Measurements from ENCODE around the gene STX19. TPM values are rescaled to one million over a fixed set of nuclear protein-coding genes. Genes with fewer than 3 reads are reported as not detected.

The STX19 gene
- total and polyA plus RNA-seq, 2 donors, result 0.42 to 2.6 TPM

- Histone ChIP-seq H3K27me3 (ENCODE audit: control insufficient read depth in 2 of 2, insufficient read depth in 1 of 2, low read length in 1 of 2) (no peaks in the 10 kb centered on the region), H3K27ac (ENCODE audit: low read depth in 1 of 2, low read length in 1 of 2) (no peak overlapping the region), H3K4me1 (ENCODE audit: control insufficient read depth in 2 of 2, insufficient read depth in 2 of 2, low read length in 2 of 2) (no peaks in the 10 kb centered on the region), H3K4me3 (ENCODE audit: low read length in 2 of 2) (no peak overlapping the region), H3K9me3 (ENCODE audit: control insufficient read depth in 2 of 2, insufficient read depth in 1 of 2, low read length in 1 of 2) (no peaks in the 10 kb centered on the region), H3K36me3 (ENCODE audit: control insufficient read depth in 2 of 2, insufficient read depth in 2 of 2, low read length in 1 of 2) (no peaks in the 10 kb centered on the region)
- no peak for DNase-seq (ENCODE audit: low read depth in 6 of 9, low spot score in 9 of 9)
- 98% methylated on average over 2 of the region's 2 CpGs for WGBS
Observed at GRCh38 chr3:94009608-94010007, 18.8 kb downstream of the STX19 start.

- no peak for DNase-seq (ENCODE audit: low read depth in 6 of 9, low spot score in 9 of 9)
- Histone ChIP-seq H3K36me3 (ENCODE audit: control insufficient read depth in 2 of 2, insufficient read depth in 2 of 2, low read length in 1 of 2) (no peaks in the 10 kb centered on the region), H3K27ac (ENCODE audit: low read depth in 1 of 2, low read length in 1 of 2) (no peak overlapping the region), H3K4me3 (ENCODE audit: low read length in 2 of 2) (no peak overlapping the region), H3K4me1 (ENCODE audit: control insufficient read depth in 2 of 2, insufficient read depth in 2 of 2, low read length in 2 of 2) (no peaks in the 10 kb centered on the region), H3K9me3 (ENCODE audit: control insufficient read depth in 2 of 2, insufficient read depth in 1 of 2, low read length in 1 of 2) (no peaks in the 10 kb centered on the region), H3K27me3 (ENCODE audit: control insufficient read depth in 2 of 2, insufficient read depth in 1 of 2, low read length in 1 of 2) (no peaks in the 10 kb centered on the region)
- over 99% methylated on average over 2 of the region's 2 CpGs for WGBS
Observed at GRCh38 chr3:94008253-94008652, 20.1 kb downstream of the STX19 start.

- peak in 7 of 9 donors; percentile 24 to 67 (median 32) for DNase-seq (ENCODE audit: low read depth in 6 of 9, low spot score in 9 of 9)
Observed at GRCh38 chr3:94004301-94004910, 24.0 kb downstream of the STX19 start.

GRCh38 chr3:94001827-94002495 is 26.4 kb downstream of the STX19 start:
- Histone ChIP-seq H3K4me1 (ENCODE audit: control insufficient read depth in 2 of 2, insufficient read depth in 2 of 2, low read length in 2 of 2) (no peaks in the 10 kb centered on the region), H3K36me3 (ENCODE audit: control insufficient read depth in 2 of 2, insufficient read depth in 2 of 2, low read length in 1 of 2) (no peaks in the 10 kb centered on the region), H3K27me3 (ENCODE audit: control insufficient read depth in 2 of 2, insufficient read depth in 1 of 2, low read length in 1 of 2) (no peaks in the 10 kb centered on the region), H3K4me3 (ENCODE audit: low read length in 2 of 2) (no peak overlapping the region), H3K9me3 (ENCODE audit: control insufficient read depth in 2 of 2, insufficient read depth in 1 of 2, low read length in 1 of 2) (no peaks in the 10 kb centered on the region), H3K27ac (ENCODE audit: low read depth in 1 of 2, low read length in 1 of 2) (no peak overlapping the region)
- DNase-seq (ENCODE audit: low read depth in 6 of 9, low spot score in 9 of 9), result no peak
- WGBS, result 91% methylated on average over 3 of the region's 3 CpGs

More at GRCh38 chr3:94004301-94004910, 24.0 kb downstream of the STX19 start:
- Histone ChIP-seq H3K36me3 (ENCODE audit: control insufficient read depth in 2 of 2, insufficient read depth in 2 of 2, low read length in 1 of 2) (no peaks in the 10 kb centered on the region), H3K27me3 (ENCODE audit: control insufficient read depth in 2 of 2, insufficient read depth in 1 of 2, low read length in 1 of 2) (no peaks in the 10 kb centered on the region), H3K4me3 (ENCODE audit: low read length in 2 of 2) (no peak overlapping the region), H3K9me3 (ENCODE audit: control insufficient read depth in 2 of 2, insufficient read depth in 1 of 2, low read length in 1 of 2) (no peaks in the 10 kb centered on the region), H3K27ac (ENCODE audit: low read depth in 1 of 2, low read length in 1 of 2) (no peak overlapping the region), H3K4me1 (ENCODE audit: control insufficient read depth in 2 of 2, insufficient read depth in 2 of 2, low read length in 2 of 2) (no peaks in the 10 kb centered on the region)
- WGBS, result 12% methylated on average over 4 of the region's 4 CpGs

GRCh38 chr3:94001191-94001590 is 27.2 kb downstream of the STX19 start:
- Histone ChIP-seq H3K4me1 (ENCODE audit: control insufficient read depth in 2 of 2, insufficient read depth in 2 of 2, low read length in 2 of 2) (no peaks in the 10 kb centered on the region), H3K4me3 (ENCODE audit: low read length in 2 of 2) (no peak overlapping the region), H3K9me3 (ENCODE audit: control insufficient read depth in 2 of 2, insufficient read depth in 1 of 2, low read length in 1 of 2) (no peaks in the 10 kb centered on the region), H3K36me3 (ENCODE audit: control insufficient read depth in 2 of 2, insufficient read depth in 2 of 2, low read length in 1 of 2) (no peaks in the 10 kb centered on the region), H3K27me3 (ENCODE audit: control insufficient read depth in 2 of 2, insufficient read depth in 1 of 2, low read length in 1 of 2) (no peaks in the 10 kb centered on the region), H3K27ac (ENCODE audit: low read depth in 1 of 2, low read length in 1 of 2) (no peak overlapping the region)
- WGBS, result 92% methylated on average over 1 of the region's 1 CpG
- DNase-seq (ENCODE audit: low read depth in 6 of 9, low spot score in 9 of 9), result no peak

- H3K4me3 ChIP-seq (ENCODE audit: low read length in 2 of 2), result no peak overlapping the region
- H3K4me1 ChIP-seq (ENCODE audit: control insufficient read depth in 2 of 2, insufficient read depth in 2 of 2, low read length in 2 of 2), result no peaks in the 10 kb centered on the region
- H3K27me3 ChIP-seq (ENCODE audit: control insufficient read depth in 2 of 2, insufficient read depth in 1 of 2, low read length in 1 of 2), result no peaks in the 10 kb centered on the region
- no peaks in the 10 kb centered on the region for H3K9me3 ChIP-seq (ENCODE audit: control insufficient read depth in 2 of 2, insufficient read depth in 1 of 2, low read length in 1 of 2)
- DNase-seq (ENCODE audit: low read depth in 6 of 9, low spot score in 9 of 9), result no peak
- H3K36me3 ChIP-seq (ENCODE audit: control insufficient read depth in 2 of 2, insufficient read depth in 2 of 2, low read length in 1 of 2), result no peaks in the 10 kb centered on the region
- no peak overlapping the region for H3K27ac ChIP-seq (ENCODE audit: low read depth in 1 of 2, low read length in 1 of 2)
- 97% methylated on average over 3 of the region's 3 CpGs for WGBS
Observed at GRCh38 chr3:93994056-93994455, 34.3 kb downstream of the STX19 start.

GRCh38 chr3:93992207-93992606 is 36.2 kb downstream of the STX19 start:
- H3K27me3 ChIP-seq (ENCODE audit: control insufficient read depth in 2 of 2, insufficient read depth in 1 of 2, low read length in 1 of 2), result no peaks in the 10 kb centered on the region
- no peak overlapping the region for H3K27ac ChIP-seq (ENCODE audit: low read depth in 1 of 2, low read length in 1 of 2)
- H3K4me1 ChIP-seq (ENCODE audit: control insufficient read depth in 2 of 2, insufficient read depth in 2 of 2, low read length in 2 of 2), result no peaks in the 10 kb centered on the region
- no peaks in the 10 kb centered on the region for H3K36me3 ChIP-seq (ENCODE audit: control insufficient read depth in 2 of 2, insufficient read depth in 2 of 2, low read length in 1 of 2)
- no peak overlapping the region for H3K4me3 ChIP-seq (ENCODE audit: low read length in 2 of 2)
- 95% methylated on average over 3 of the region's 3 CpGs for WGBS
- no peaks in the 10 kb centered on the region for H3K9me3 ChIP-seq (ENCODE audit: control insufficient read depth in 2 of 2, insufficient read depth in 1 of 2, low read length in 1 of 2)
- no peak for DNase-seq (ENCODE audit: low read depth in 6 of 9, low spot score in 9 of 9)

- Histone ChIP-seq H3K4me1 (ENCODE audit: control insufficient read depth in 2 of 2, insufficient read depth in 2 of 2, low read length in 2 of 2) (no peaks in the 10 kb centered on the region), H3K9me3 (ENCODE audit: control insufficient read depth in 2 of 2, insufficient read depth in 1 of 2, low read length in 1 of 2) (no peaks in the 10 kb centered on the region), H3K36me3 (ENCODE audit: control insufficient read depth in 2 of 2, insufficient read depth in 2 of 2, low read length in 1 of 2) (no peaks in the 10 kb centered on the region), H3K27ac (ENCODE audit: low read depth in 1 of 2, low read length in 1 of 2) (no peak overlapping the region), H3K27me3 (ENCODE audit: control insufficient read depth in 2 of 2, insufficient read depth in 1 of 2, low read length in 1 of 2) (no peaks in the 10 kb centered on the region), H3K4me3 (ENCODE audit: low read length in 2 of 2) (no peak overlapping the region)
- 96% methylated on average over 2 of the region's 2 CpGs for WGBS
- no peak for DNase-seq (ENCODE audit: low read depth in 6 of 9, low spot score in 9 of 9)
Observed at GRCh38 chr3:93991631-93992030, 36.8 kb downstream of the STX19 start.

GRCh38 chr3:93989241-93989640 is 39.2 kb downstream of the STX19 start:
- Histone ChIP-seq H3K4me3 (ENCODE audit: low read length in 2 of 2) (no peak overlapping the region), H3K36me3 (ENCODE audit: control insufficient read depth in 2 of 2, insufficient read depth in 2 of 2, low read length in 1 of 2) (no peaks in the 10 kb centered on the region), H3K27me3 (ENCODE audit: control insufficient read depth in 2 of 2, insufficient read depth in 1 of 2, low read length in 1 of 2) (no peaks in the 10 kb centered on the region), H3K9me3 (ENCODE audit: control insufficient read depth in 2 of 2, insufficient read depth in 1 of 2, low read length in 1 of 2) (no peaks in the 10 kb centered on the region), H3K27ac (ENCODE audit: low read depth in 1 of 2, low read length in 1 of 2) (no peak overlapping the region), H3K4me1 (ENCODE audit: control insufficient read depth in 2 of 2, insufficient read depth in 2 of 2, low read length in 2 of 2) (no peaks in the 10 kb centered on the region)
- DNase-seq (ENCODE audit: low read depth in 6 of 9, low spot score in 9 of 9), result no peak
- 97% methylated on average over 3 of the region's 3 CpGs for WGBS
